ENCODE data around the gene UPK1A.

- TF ChIP-seq POLR2AphosphoS5 (IDR thresholded peaks at IDR 0.05; ENCODE audit: low read depth, low read length) (no peak), TAF1 (IDR thresholded peaks at IDR 0.05; ENCODE audit: low read depth, low read length) (no peak), POLR2A (IDR thresholded peaks at IDR 0.05; ENCODE audit: low read depth, low read length) (no peak), PAX5 (IDR thresholded peaks at IDR 0.05; ENCODE audit: insufficient read depth, low read length, severe bottlenecking) (no peak), SPI1 (IDR thresholded peaks at IDR 0.05; ENCODE audit: low read depth, low read length) (no peak)
Measured at GRCh38 chr19:35644206-35644986, 21.9 kb upstream of the UPK1A start.
